PC-3 (cell line): ENCODE results near the gene MPPED1.

Experiments
- CTCF ChIP-seq: fragments of 300-600 bp; sonication (generic); conservative IDR thresholded peaks from 2 replicates; pipeline ENCODE4 v1.5.1; 2017; ENCODE audit warnings: antibody characterized with exemption, low read depth, mild to moderate bottlenecking, low read length
- EZH2 ChIP-seq: fragments of 300-600 bp; sonication (generic); IDR thresholded peaks from one replicate; pipeline ENCODE4 v1.6.1; 2017; ENCODE audit warnings: antibody characterized with exemption, mild to moderate bottlenecking, low read length; ENCODE audit not compliant: unreplicated experiment

GRCh38 chr22:43516386-43516785 lies 104.6 kb downstream of the MPPED1 start:
- TF ChIP-seq EZH2 (no peak), CTCF (no peak)
